ENCODE results near the gene ACSS1. TPM values are rescaled to one million over a fixed set of nuclear protein-coding genes. Genes with fewer than 3 reads are reported as not detected.

ACSS1 gene
- total and polyA plus RNA-seq, 2 experiments from 2014 or later = 1.3 to 4.1 TPM

DNA sequence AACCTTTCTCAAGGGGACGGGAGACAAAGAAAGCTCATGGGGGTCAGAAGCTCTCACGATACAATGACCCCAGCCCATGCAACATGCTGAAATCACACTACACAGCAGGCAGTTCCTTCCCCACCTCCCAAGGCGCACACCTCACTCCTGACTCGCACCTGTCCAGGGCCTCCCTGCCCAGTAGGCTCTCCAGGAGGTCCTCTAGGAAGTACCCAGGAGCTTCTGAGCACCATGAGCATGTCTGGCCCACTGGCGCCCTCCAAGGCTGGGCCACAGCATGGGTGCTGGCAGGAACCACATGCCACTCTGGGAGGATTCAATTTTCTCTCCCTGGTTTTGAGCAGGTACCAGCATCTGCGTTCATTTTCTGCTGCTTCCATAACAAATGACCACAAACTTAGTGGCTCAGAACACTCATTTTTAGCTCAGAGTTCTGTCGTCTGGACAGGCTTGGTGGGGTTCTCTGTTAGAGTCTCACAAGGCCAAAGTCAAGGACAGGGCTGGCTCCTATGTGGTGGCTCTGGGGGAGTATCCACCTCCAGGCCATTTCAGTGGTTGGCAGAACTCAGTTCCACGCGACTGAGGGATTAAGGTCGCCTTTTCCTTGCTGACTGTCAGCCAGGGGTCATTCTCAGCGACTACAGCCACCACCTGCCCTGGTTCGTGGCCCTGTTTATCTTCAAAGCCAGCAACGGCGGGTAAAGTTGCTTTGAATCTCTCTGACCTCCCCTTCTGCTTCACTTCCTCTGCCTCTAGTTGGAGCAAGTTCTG, 32.7 kb downstream of the ACSS1 start (continued):
- TF ChIP-seq, protein P1, sequence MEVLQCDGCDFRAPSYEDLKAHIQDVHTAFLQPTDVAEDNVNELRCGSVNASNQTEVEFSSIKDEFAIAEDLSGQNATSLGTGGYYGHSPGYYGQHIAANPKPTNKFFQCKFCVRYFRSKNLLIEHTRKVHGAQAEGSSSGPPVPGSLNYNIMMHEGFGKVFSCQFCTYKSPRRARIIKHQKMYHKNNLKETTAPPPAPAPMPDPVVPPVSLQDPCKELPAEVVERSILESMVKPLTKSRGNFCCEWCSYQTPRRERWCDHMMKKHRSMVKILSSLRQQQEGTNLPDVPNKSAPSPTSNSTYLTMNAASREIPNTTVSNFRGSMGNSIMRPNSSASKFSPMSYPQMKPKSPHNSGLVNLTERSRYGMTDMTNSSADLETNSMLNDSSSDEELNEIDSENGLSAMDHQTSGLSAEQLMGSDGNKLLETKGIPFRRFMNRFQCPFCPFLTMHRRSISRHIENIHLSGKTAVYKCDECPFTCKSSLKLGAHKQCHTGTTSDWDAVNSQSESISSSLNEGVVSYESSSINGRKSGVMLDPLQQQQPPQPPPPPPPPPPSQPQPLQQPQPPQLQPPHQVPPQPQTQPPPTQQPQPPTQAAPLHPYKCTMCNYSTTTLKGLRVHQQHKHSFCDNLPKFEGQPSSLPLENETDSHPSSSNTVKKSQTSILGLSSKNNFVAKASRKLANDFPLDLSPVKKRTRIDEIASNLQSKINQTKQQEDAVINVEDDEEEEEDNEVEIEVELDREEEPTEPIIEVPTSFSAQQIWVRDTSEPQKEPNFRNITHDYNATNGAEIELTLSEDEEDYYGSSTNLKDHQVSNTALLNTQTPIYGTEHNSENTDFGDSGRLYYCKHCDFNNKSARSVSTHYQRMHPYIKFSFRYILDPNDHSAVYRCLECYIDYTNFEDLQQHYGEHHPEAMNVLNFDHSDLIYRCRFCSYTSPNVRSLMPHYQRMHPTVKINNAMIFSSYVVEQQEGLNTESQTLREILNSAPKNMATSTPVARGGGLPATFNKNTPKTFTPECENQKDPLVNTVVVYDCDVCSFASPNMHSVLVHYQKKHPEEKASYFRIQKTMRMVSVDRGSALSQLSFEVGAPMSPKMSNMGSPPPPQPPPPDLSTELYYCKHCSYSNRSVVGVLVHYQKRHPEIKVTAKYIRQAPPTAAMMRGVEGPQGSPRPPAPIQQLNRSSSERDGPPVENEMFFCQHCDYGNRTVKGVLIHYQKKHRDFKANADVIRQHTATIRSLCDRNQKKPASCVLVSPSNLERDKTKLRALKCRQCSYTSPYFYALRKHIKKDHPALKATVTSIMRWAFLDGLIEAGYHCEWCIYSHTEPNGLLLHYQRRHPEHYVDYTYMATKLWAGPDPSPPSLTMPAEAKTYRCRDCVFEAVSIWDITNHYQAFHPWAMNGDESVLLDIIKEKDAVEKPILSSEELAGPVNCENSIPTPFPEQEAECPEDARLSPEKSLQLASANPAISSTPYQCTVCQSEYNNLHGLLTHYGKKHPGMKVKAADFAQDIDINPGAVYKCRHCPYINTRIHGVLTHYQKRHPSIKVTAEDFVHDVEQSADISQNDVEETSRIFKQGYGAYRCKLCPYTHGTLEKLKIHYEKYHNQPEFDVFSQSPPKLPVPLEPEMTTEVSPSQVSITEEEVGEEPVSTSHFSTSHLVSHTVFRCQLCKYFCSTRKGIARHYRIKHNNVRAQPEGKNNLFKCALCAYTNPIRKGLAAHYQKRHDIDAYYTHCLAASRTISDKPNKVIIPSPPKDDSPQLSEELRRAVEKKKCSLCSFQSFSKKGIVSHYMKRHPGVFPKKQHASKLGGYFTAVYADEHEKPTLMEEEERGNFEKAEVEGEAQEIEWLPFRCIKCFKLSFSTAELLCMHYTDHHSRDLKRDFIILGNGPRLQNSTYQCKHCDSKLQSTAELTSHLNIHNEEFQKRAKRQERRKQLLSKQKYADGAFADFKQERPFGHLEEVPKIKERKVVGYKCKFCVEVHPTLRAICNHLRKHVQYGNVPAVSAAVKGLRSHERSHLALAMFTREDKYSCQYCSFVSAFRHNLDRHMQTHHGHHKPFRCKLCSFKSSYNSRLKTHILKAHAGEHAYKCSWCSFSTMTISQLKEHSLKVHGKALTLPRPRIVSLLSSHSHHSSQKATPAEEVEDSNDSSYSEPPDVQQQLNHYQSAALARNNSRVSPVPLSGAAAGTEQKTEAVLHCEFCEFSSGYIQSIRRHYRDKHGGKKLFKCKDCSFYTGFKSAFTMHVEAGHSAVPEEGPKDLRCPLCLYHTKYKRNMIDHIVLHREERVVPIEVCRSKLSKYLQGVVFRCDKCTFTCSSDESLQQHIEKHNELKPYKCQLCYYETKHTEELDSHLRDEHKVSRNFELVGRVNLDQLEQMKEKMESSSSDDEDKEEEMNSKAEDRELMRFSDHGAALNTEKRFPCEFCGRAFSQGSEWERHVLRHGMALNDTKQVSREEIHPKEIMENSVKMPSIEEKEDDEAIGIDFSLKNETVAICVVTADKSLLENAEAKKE (CRISPR knock-in tag; IDR thresholded peaks at IDR 0.05) = no peak
- TF ChIP-seq STAT1 (IDR thresholded peaks at IDR 0.05; ENCODE audit: unreplicated experiment) (no peak), EZH2 (IDR thresholded peaks at IDR 0.05; ENCODE audit: low read depth, unreplicated experiment) (no peak), JUNB (IDR thresholded peaks at IDR 0.05; ENCODE audit: unreplicated experiment) (no peak)
- TF ChIP-seq, protein P2, sequence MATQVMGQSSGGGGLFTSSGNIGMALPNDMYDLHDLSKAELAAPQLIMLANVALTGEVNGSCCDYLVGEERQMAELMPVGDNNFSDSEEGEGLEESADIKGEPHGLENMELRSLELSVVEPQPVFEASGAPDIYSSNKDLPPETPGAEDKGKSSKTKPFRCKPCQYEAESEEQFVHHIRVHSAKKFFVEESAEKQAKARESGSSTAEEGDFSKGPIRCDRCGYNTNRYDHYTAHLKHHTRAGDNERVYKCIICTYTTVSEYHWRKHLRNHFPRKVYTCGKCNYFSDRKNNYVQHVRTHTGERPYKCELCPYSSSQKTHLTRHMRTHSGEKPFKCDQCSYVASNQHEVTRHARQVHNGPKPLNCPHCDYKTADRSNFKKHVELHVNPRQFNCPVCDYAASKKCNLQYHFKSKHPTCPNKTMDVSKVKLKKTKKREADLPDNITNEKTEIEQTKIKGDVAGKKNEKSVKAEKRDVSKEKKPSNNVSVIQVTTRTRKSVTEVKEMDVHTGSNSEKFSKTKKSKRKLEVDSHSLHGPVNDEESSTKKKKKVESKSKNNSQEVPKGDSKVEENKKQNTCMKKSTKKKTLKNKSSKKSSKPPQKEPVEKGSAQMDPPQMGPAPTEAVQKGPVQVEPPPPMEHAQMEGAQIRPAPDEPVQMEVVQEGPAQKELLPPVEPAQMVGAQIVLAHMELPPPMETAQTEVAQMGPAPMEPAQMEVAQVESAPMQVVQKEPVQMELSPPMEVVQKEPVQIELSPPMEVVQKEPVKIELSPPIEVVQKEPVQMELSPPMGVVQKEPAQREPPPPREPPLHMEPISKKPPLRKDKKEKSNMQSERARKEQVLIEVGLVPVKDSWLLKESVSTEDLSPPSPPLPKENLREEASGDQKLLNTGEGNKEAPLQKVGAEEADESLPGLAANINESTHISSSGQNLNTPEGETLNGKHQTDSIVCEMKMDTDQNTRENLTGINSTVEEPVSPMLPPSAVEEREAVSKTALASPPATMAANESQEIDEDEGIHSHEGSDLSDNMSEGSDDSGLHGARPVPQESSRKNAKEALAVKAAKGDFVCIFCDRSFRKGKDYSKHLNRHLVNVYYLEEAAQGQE (IDR thresholded peaks at IDR 0.05; ENCODE audit: unreplicated experiment) = no peak
